Subcutaneous adipose tissue (tissue), 4 donors: ENCODE measurements around the gene NRF1. TPM values are rescaled to one million over a fixed set of nuclear protein-coding genes. Genes with fewer than 3 reads are reported as not detected.

Experiments used
- CTCF ChIP-seq: fragments of 450-650 bp; IDR thresholded peaks from one replicate; pipeline ENCODE4 v1.5.1; 2016; ENCODE audit warnings: low read depth, mild to moderate bottlenecking, control low read depth, antibody characterized with exemption, moderate library complexity
- total RNA-seq, 4 donors: library from RNA; depleted of rRNA; stranded (reverse); fragments of >200 nt; gene quantifications; one replicate each; pipeline ENCODE4 v1.1.0, GENCODE V29; 2016

The NRF1 gene
- total RNA-seq, 4 donors from 2014 or later = 12.8 to 26.7 (median 19.9) TPM

GRCh38 chr7:129740574-129741410, 129.3 kb downstream of the NRF1 start:
- TF ChIP-seq CTCF = no peak

DNA sequence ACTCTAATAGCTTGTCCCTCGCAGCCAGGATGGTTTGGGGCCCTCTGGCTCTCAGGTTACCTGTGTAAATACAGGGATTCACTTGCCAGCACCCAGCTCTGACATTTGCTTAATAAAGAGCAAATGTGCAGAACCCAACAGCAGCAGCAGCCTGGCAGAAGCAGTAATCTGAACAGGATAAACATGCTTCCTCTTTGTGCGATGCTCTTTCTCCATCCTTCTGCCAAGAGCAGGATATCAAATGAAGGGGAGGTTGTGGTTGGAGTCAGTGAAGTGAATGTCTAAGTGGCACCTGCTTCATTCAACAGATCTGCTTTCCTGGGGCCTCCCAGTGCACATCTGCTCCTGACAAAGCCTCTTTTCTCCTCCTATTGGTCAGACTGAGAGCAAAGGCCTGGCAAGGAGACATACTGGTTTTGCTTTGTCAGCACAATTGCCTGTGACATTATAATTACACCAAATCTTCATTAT, 130.3 kb downstream of the NRF1 start:
- no peak for TF ChIP-seq CTCF

DNA sequence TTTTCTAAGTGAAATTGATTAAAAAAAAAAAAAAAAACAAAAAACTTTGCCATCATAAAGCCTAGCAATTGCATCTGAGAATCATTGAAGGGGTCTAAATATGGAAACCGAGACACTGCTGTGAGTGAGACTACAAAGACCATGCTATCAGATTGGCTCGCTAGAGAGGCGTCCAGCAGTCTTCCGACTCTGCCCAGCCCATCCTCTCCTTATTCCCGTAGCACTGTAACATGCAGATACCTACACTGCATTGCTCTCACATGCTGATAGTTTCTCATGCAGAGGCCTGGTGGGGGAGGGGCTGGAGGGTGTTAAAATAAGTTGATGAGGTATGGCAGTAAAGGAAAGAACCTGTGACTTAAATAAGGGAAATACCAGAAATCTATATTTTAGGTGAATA, 130.7 kb downstream of the NRF1 start:
- TF ChIP-seq CTCF = no peak

DNA sequence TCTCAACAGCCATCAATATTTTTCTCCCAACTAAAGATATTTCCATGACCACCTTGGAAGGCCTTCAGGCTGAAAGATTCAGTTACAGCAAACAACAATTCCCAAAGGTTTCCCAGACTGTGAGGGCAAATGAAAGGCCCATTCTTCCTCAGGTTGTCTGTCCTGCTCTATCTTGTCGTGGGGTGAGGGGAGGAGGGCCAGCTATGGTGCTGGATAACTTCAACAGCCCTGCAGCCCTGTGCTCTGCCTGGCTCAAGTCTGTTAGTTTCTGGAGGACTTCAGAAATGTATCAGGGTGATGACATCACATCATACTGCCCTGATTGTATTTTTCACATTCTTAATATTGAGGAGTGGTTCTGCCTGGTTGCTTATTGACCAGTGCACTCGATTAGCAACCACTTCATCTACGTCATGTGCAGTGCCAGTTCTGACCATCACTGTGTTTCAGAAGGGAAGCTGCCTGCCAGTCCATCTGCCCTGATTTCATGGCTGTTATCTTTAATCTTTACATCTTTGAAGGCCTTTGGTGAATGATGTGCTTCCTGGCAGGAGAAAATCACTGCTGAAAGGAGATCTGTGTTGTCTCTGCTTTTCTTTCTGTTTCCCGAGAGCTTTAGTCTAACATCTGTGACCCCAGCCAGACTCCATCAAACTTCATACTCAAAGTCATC, 135.5 kb downstream of the NRF1 start:
- TF ChIP-seq CTCF = no peak

DNA sequence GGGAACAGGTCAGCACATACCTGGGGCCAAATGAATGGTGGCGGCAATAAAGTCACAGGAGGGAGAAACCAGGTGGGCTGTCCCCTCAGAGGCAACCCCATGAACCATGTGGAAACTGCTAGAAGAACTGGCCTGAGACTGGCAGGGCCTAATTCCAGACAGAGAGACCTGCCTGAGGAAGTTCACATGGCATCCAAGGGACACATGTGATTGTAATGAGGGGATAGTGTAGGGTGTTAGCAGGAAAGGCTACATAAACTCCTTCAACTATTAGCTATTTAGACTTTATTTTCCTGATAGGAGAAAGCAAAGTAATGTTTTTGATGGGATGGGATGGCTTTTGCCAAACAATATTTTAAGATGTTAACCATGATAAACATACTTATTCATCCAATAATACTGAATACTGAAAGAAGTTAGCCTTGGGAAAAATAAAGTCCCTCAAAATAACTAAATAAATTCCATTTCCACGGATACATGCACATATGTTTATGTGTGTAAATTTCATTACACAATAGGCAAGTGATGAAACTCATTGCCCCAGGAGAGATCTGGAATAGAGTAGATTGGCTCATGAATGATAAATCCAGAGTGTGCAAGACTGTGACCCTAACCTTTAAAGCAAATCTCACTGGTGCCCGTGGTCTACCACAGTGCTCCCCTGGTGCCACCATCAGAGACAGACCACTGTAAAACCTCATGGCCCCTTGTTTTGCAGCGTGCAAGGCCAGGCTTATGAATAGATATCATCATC, 137.0 kb downstream of the NRF1 start:
- TF ChIP-seq CTCF = no peak

DNA sequence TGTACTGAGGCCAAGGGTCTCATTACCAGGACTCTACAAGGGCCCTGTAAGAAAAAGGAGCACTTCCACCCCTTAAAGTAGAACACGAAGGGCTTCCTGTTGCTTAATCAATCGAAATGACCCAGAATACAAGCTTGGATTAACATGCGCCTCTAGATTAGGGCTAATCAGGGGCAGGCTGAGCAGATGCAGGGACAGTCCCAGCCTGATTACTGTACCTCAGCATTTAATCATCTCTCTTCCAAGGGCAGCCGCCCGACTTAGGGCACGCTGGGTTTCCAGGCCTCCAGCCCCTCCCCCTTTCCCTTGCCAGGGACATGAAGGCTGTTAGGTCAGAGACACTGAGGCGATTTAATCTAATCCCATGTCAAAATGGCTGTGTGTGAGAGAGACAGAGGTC, 138.6 kb downstream of the NRF1 start:
- TF ChIP-seq CTCF = no peak

- no peak for TF ChIP-seq CTCF
These were observed 139.0 kb downstream of the NRF1 start for GRCh38 chr7:129750501-129750900.
